Activated CD8-positive, alpha-beta T cell treated with anti-CD3 and anti-CD28 coated beads for 36 hours (primary cell): ENCODE results near the gene ZNF862. TPM values are rescaled to one million over a fixed set of nuclear protein-coding genes. Genes with fewer than 3 reads are reported as not detected.

Source experiments
- ATAC-seq: fragments of 200-7000 bp; cut with Tn5 transposase; one replicate; pipeline ENCODE4 v1.10.0; 2021; ENCODE audit warnings: mild to moderate bottlenecking, moderate library complexity
- CTCF ChIA-PET: fragments of 350-600 bp; sonication (Branson Sonifier 250); formaldehyde crosslinking; loops from one replicate; lab custom pipeline; 2021; ENCODE audit warnings: antibody characterized with exemption; lab: Charles Lee
- POLR2A ChIA-PET: fragments of 350-600 bp; sonication (Branson Sonifier 250); formaldehyde crosslinking; loops from one replicate; lab custom pipeline; 2021; ENCODE audit warnings: antibody characterized with exemption; lab: Charles Lee
- DNase-seq: peaks from one replicate; pipeline ENCODE4 v3.0.0-alpha.2; 2020
- H3K27ac Mint-ChIP-seq: one replicate; pipeline ENCODE4 v1.8.0; 2021; ENCODE audit warnings: mild to moderate bottlenecking, mixed read lengths
- H3K27me3 Mint-ChIP-seq: one replicate; pipeline ENCODE4 v1.8.0; 2021; ENCODE audit warnings: mixed read lengths
- H3K36me3 Mint-ChIP-seq: one replicate; pipeline ENCODE4 v1.8.0; 2021; ENCODE audit warnings: low read depth, mixed read lengths
- H3K4me1 Mint-ChIP-seq: one replicate; pipeline ENCODE4 v1.8.0; 2021; ENCODE audit warnings: low read depth, mixed read lengths
- H3K4me3 Mint-ChIP-seq: one replicate; pipeline ENCODE4 v1.8.0; 2021; ENCODE audit warnings: mild to moderate bottlenecking, moderate library complexity, mixed read lengths
- H3K9me3 Mint-ChIP-seq: one replicate; pipeline ENCODE4 v1.8.0; 2021; ENCODE audit warnings: mixed read lengths
- CTCF ChIP-seq: fragments of 200-600 bp; IDR thresholded peaks from one replicate; pipeline ENCODE4 v1.8.0; 2022; ENCODE audit warnings: antibody characterized with exemption, mild to moderate bottlenecking
- intact Hi-C: fragments of 100-400 bp; cut with micrococcal nuclease; formaldehyde crosslinking; loops from one replicate; pipeline ENCODE4 v1.10.0; 2022
- total RNA-seq, 2 experiments: library from RNA; stranded (reverse); gene quantifications; one replicate each; pipeline ENCODE4 v1.2.3, GENCODE V29; 2021

Gene ZNF862
- total RNA-seq, 2 experiments from 2014 or later: 11.0 to 12.4 TPM

- H3K4me3 Mint-ChIP-seq: peak overlapping the region; percentile 53
These were observed 31.1 kb downstream of the ZNF862 start for GRCh38 chr7:149869291-149869650.

GRCh38 chr7:149869867-149870266 is 31.7 kb downstream of the ZNF862 start:
- POLR2A ChIA-PET: interaction anchor here (0.9 to 3.7 kb wide), 6 partner anchors 9 to 155 kb away, joined by 3 to 13 read pairs (median 4); partner anchors contain the start of gene ZNF862
- CTCF ChIA-PET: interaction anchor here (0.8 to 3.3 kb wide), 6 partner anchors 9 to 132 kb away, joined by 3 to 28 read pairs (median 8); partner anchors contain the start of gene ZNF862
- Mint-ChIP-seq H3K4me1 (peaks cover 84% of the 10 kb centered on the region), H3K27me3 (no peaks in the 10 kb centered on the region), H3K4me3 (peak overlapping the region; percentile 53), H3K27ac (peak overlapping the region; percentile 92), H3K9me3 (no peaks in the 10 kb centered on the region), H3K36me3 (peaks cover 29% of the 10 kb centered on the region)
- TF ChIP-seq CTCF: no peak
- intact Hi-C loops: loop anchor here (1.0 kb wide), 1 partner anchor 16 kb away; no protein-coding TSS in a partner anchor
- ATAC-seq (peak; percentile 17), DNase-seq (peak; percentile 64)

More at GRCh38 chr7:149869291-149869650, 31.1 kb downstream of the ZNF862 start:
- intact Hi-C loops: loop anchor here (1.0 kb wide), 1 partner anchor 15 kb away; no protein-coding TSS in a partner anchor
- DNase-seq (no peak), ATAC-seq (no peak)
- Mint-ChIP-seq H3K9me3 (no peaks in the 10 kb centered on the region), H3K4me1 (peaks cover 83% of the 10 kb centered on the region), H3K36me3 (peaks cover 29% of the 10 kb centered on the region), H3K27me3 (no peaks in the 10 kb centered on the region), H3K27ac (peak overlapping the region; percentile 92)
- ChIA-PET CTCF (interaction anchor here (0.8 to 3.3 kb wide), 5 partner anchors 8 to 132 kb away, joined by 3 to 28 read pairs (median 10); partner anchors contain the start of gene ZNF862), POLR2A (interaction anchor here (0.9 to 3.7 kb wide), 5 partner anchors 10 to 154 kb away, joined by 3 to 13 read pairs (median 3); partner anchors contain the start of gene ZNF862)
- TF ChIP-seq CTCF: no peak

- ATAC-seq (no peak), DNase-seq (no peak)
- Mint-ChIP-seq H3K27me3 (no peaks in the 10 kb centered on the region), H3K27ac (peak overlapping the region; percentile 92), H3K4me1 (peaks cover 84% of the 10 kb centered on the region), H3K36me3 (peaks cover 29% of the 10 kb centered on the region), H3K4me3 (no peak overlapping the region), H3K9me3 (no peaks in the 10 kb centered on the region)
- no peak for TF ChIP-seq CTCF
- ChIA-PET CTCF (interaction anchor here (0.8 to 3.3 kb wide), 6 partner anchors 9 to 131 kb away, joined by 3 to 28 read pairs (median 8); partner anchors contain the start of gene ZNF862), POLR2A (interaction anchor here (0.9 to 3.7 kb wide), 7 partner anchors 9 to 155 kb away, joined by 3 to 13 read pairs (median 4); partner anchors contain the start of gene ZNF862)
- intact Hi-C loops: no loop called here
These were observed 32.1 kb downstream of the ZNF862 start for GRCh38 chr7:149870274-149870673.

- DNase-seq (peak; percentile 74), ATAC-seq (peak; percentile 10)
- Mint-ChIP-seq H3K27ac (peak overlapping the region; percentile 92), H3K9me3 (no peaks in the 10 kb centered on the region), H3K4me3 (peak overlapping the region; percentile 11), H3K4me1 (peaks cover 84% of the 10 kb centered on the region), H3K36me3 (peaks cover 35% of the 10 kb centered on the region), H3K27me3 (no peaks in the 10 kb centered on the region)
- ChIA-PET CTCF (interaction anchor here (1.1 to 3.3 kb wide), 4 partner anchors 10 to 32 kb away, joined by 3 to 28 read pairs (median 14); partner anchors contain the start of gene ZNF862), POLR2A (interaction anchor here (1.0 to 3.7 kb wide), 6 partner anchors 9 to 156 kb away, joined by 3 to 13 read pairs (median 6); partner anchors contain the start of gene ZNF862)
- no peak for TF ChIP-seq CTCF
- intact Hi-C loops: no loop called here
These were observed 32.7 kb downstream of the ZNF862 start for GRCh38 chr7:149870701-149871483.
